Stomach (tissue), 9 donors: ENCODE data around the gene ATN1. TPM values are rescaled to one million over a fixed set of nuclear protein-coding genes. Genes with fewer than 3 reads are reported as not detected.

Experiments used
- DNase-seq, 2 donors: peaks; one replicate each; pipeline versions ENCODE4 v3.0.0 to v3.0.0-alpha.2; 2013 to 2019
- H3K27ac ChIP-seq, 5 donors: fragments of 200-600 bp in 4 of 5; sonication (generic) in 4 of 5; one replicate each; pipeline ENCODE4 v1.5.1; 2013 to 2019; ENCODE audit warnings: mild to moderate bottlenecking in 1 of 5, moderate library complexity in 1 of 5
- H3K27me3 ChIP-seq, 3 donors: fragments of 200-600 bp; sonication (generic); one replicate each; pipeline ENCODE4 v1.5.1; 2017 to 2019; ENCODE audit warnings: mixed run types in 1 of 3
- H3K36me3 ChIP-seq, 4 donors: fragments of 200-600 bp; sonication (generic); 1 replicate in 3 of 4; 2 replicates in 1 of 4; pipeline ENCODE4 v1.5.1; 2016 to 2019
- H3K4me1 ChIP-seq, 4 donors: fragments of 200-600 bp; sonication (generic); one replicate each; pipeline ENCODE4 v1.5.1; 2016 to 2019
- H3K4me3 ChIP-seq, 4 donors: fragments of 200-600 bp; sonication (generic) in 3 of 4; one replicate each; pipeline ENCODE4 v1.5.1; 2016 to 2019; ENCODE audit warnings: mild to moderate bottlenecking in 1 of 4
- H3K9me3 ChIP-seq, 4 donors: fragments of 200-600 bp; sonication (generic); one replicate each; pipeline ENCODE4 v1.5.1; 2016 to 2019
- CTCF ChIP-seq, 7 experiments: fragments of 450-650 bp in 4 of 7; fragments of 200-600 bp in 3 of 7; sonication (generic) in 3 of 7; IDR thresholded peaks; one replicate each; pipeline ENCODE4 v1.5.1; 2016 to 2019; ENCODE audit warnings: antibody characterized with exemption in 7 of 7, control low read depth in 2 of 7, mild to moderate bottlenecking in 1 of 7
- EP300 ChIP-seq: sonication (generic); formaldehyde crosslinking; IDR thresholded peaks from one replicate; pipeline ENCODE4 v1.6.1; 2017; ENCODE audit warnings: antibody characterized with exemption
- POLR2A ChIP-seq, 4 donors: fragments of 450-650 bp; IDR thresholded peaks; one replicate each; pipeline ENCODE4 v1.6.1; 2016; ENCODE audit warnings: antibody characterized with exemption in 4 of 4, control low read depth in 2 of 4, mild to moderate bottlenecking in 1 of 4, moderate library complexity in 1 of 4
- POLR2AphosphoS5 ChIP-seq, 3 donors: sonication (generic); formaldehyde crosslinking; IDR thresholded peaks; one replicate each; pipeline ENCODE4 v1.6.1; 2016; ENCODE audit warnings: antibody characterized with exemption in 3 of 3
- WGBS, 5 donors: extraction: QIAGEN DNeasy Blood & Tissue Kit in 3 of 5; methylation state at CpG; one replicate each; pipeline versions ENCODE4 v1.1.5 to v1.1.7; 2013 to 2018; 5-methylcytosine and 5-hydroxymethylcytosine counted together
- intact Hi-C: fragments of 100-400 bp; cut with DNase I; formaldehyde crosslinking; loops from one replicate; pipeline ENCODE4 v1.15.1; 2023; ENCODE audit warnings: low total_unique reads
- polyA plus RNA-seq, 3 donors: library from polyadenylated mRNA; stranded (reverse); fragments of 200-250 nt; gene quantifications; one replicate each; pipeline ENCODE4 v1.2.3, GENCODE V29; 2013
- total RNA-seq, 5 donors: library from RNA; depleted of rRNA; stranded (reverse); fragments of >200 nt; gene quantifications; one replicate each; pipeline versions ENCODE4 v1.1.0 to v1.2.3, GENCODE V29; 2014 to 2016
- donor health status: healthy with polysubstance abuse.
- donor health status: Bipolar disorder and iron deficiency.
- donor health status: healthy.

Gene ATN1
- total and polyA plus RNA-seq, 8 donors: 23.3 to 694 (median 73.5) TPM

DNA sequence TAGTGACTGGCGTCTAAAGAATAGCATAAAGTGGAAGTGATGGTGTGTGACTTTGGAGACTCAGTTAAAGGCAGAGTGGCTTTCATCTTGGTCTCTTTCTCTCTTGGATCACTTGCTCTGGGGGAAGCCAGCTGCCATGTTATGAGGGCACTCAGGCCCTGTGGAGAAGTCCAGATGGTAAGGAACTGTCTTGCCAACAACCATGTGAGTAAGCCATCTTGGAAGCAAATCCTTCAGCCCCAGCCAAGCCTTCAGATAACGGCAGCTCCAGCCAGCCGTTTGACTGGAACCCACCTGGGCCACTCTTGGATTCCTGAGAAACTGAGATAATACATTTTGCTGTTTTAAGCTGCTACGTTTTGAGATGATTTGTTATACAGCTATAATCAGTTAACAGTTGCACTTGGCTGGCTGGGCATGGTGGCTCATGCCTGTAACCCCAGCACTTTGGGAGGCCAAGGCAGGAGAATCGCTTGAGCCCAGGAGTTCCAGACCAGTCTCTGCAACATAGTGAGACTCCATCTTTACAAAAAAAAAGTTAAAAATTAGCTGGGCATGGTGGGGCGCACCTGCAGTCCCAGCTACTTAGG lies 30.8 kb upstream of the ATN1 start:
- TF ChIP-seq EP300: no peak
- TF ChIP-seq CTCF (IDR thresholded peaks at IDR 0.05): no peak
- H3K4me3 ChIP-seq: no peak overlapping the region
- no peak for DNase-seq
- peaks cover 0 to 19% (median 11%) of the 10 kb centered on the region in 4 donors for H3K4me1 ChIP-seq
- H3K36me3 ChIP-seq: no peaks in the 10 kb centered on the region
- H3K27ac ChIP-seq: no peak overlapping the region
- no peaks in the 10 kb centered on the region for H3K27me3 ChIP-seq
- 73 to 88% (median 83%) methylated on average over 6 of the region's 6 CpGs for WGBS, 5 donors
- intact Hi-C loops: no loop called here
- no peaks in the 10 kb centered on the region for H3K9me3 ChIP-seq

- 69 to 80% (median 78%) methylated on average over 5 of the region's 5 CpGs for WGBS, 5 donors
- H3K27me3 ChIP-seq: no peaks in the 10 kb centered on the region
- peak overlapping the region in 1 of 5 donors; percentile 16 for H3K27ac ChIP-seq
- H3K4me1 ChIP-seq: peaks cover 5 to 21% (median 17%) of the 10 kb centered on the region in 4 donors
- H3K9me3 ChIP-seq: no peaks in the 10 kb centered on the region
- DNase-seq: no peak
- TF ChIP-seq CTCF (IDR thresholded peaks at IDR 0.05) (no peak), POLR2AphosphoS5 (IDR thresholded peaks at IDR 0.05) (no peak), POLR2A (IDR thresholded peaks at IDR 0.05) (no peak), EP300 (no peak)
- no peaks in the 10 kb centered on the region for H3K36me3 ChIP-seq
- H3K4me3 ChIP-seq: no peak overlapping the region
- intact Hi-C loops: no loop called here
These were observed 28.3 kb upstream of the ATN1 start for GRCh38 chr12:6899427-6899826.

DNA sequence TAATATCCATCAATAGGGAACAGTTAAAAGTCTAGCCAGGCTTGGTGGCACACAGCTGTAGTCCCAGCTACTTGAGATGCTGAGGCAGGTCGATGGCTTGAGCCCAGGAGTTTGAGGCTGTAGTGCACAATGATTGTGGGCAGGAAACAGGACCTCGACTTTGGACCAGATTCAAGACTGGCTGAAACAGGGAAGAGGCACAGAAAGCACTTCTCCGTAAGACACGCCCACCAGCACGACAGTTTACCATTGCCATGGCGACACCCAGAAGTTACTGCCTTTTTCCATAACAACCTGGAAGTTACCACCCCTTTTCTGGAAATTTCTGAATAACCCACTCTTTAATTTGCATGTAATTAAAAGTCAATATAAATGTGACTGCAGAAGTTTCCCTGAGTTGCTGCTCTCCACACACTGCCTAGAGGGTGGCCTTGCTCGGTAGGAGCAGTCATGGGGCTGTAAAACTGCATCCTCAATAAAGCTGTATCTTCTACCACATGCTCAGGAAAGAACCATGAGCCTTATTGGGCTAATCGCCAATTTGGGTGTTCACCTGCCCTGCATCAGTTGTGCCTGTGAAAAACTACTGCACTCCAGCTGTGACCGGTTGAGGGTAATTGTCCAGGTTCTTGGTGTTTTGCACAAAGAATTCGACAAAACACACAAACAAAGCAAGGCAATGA lies 27.8 kb upstream of the ATN1 start:
- 36 to 46% (median 40%) methylated on average over 10 of the region's 10 CpGs for WGBS, 5 donors
- TF ChIP-seq CTCF (IDR thresholded peaks at IDR 0.05): no peak
- TF ChIP-seq POLR2A (IDR thresholded peaks at IDR 0.05): no peak
- no peak for TF ChIP-seq EP300
- TF ChIP-seq POLR2AphosphoS5 (IDR thresholded peaks at IDR 0.05): peak in 1 of 3 donors; percentile 14
- peak overlapping the region in 1 of 5 donors; percentile 16 for H3K27ac ChIP-seq
- H3K27me3 ChIP-seq: no peaks in the 10 kb centered on the region
- no peak overlapping the region for H3K4me3 ChIP-seq
- intact Hi-C loops: no loop called here
- no peaks in the 10 kb centered on the region for H3K9me3 ChIP-seq
- peaks cover 7 to 24% (median 21%) of the 10 kb centered on the region in 4 donors for H3K4me1 ChIP-seq
- H3K36me3 ChIP-seq: no peaks in the 10 kb centered on the region
- DNase-seq: peak; percentile 58 to 82

GRCh38 chr12:6902448-6902847 lies 25.3 kb upstream of the ATN1 start:
- H3K4me1 ChIP-seq: peaks cover 11 to 31% (median 26%) of the 10 kb centered on the region in 4 donors
- intact Hi-C loops: no loop called here
- TF ChIP-seq POLR2AphosphoS5 (IDR thresholded peaks at IDR 0.05): no peak
- TF ChIP-seq CTCF (IDR thresholded peaks at IDR 0.05): no peak
- no peak for TF ChIP-seq EP300
- TF ChIP-seq POLR2A (IDR thresholded peaks at IDR 0.05): no peak
- DNase-seq: no peak
- H3K9me3 ChIP-seq: no peaks in the 10 kb centered on the region
- H3K4me3 ChIP-seq: no peak overlapping the region
- H3K27me3 ChIP-seq: no peaks in the 10 kb centered on the region
- H3K36me3 ChIP-seq: peaks cover 0 to 13% (median 11%) of the 10 kb centered on the region in 4 donors
- WGBS, 5 donors: 64 to 71% (median 68%) methylated on average over 4 of the region's 4 CpGs
- H3K27ac ChIP-seq: no peak overlapping the region
